Measurements from ENCODE around the gene TSPO2. TPM values are rescaled to one million over a fixed set of nuclear protein-coding genes. Genes with fewer than 3 reads are reported as not detected.

Gene TSPO2
- total and polyA plus RNA-seq, 9 of the 15 experiments (the other 6 are each of a cell fraction or from before 2014, with no cell fraction given) = not detected

DNA sequence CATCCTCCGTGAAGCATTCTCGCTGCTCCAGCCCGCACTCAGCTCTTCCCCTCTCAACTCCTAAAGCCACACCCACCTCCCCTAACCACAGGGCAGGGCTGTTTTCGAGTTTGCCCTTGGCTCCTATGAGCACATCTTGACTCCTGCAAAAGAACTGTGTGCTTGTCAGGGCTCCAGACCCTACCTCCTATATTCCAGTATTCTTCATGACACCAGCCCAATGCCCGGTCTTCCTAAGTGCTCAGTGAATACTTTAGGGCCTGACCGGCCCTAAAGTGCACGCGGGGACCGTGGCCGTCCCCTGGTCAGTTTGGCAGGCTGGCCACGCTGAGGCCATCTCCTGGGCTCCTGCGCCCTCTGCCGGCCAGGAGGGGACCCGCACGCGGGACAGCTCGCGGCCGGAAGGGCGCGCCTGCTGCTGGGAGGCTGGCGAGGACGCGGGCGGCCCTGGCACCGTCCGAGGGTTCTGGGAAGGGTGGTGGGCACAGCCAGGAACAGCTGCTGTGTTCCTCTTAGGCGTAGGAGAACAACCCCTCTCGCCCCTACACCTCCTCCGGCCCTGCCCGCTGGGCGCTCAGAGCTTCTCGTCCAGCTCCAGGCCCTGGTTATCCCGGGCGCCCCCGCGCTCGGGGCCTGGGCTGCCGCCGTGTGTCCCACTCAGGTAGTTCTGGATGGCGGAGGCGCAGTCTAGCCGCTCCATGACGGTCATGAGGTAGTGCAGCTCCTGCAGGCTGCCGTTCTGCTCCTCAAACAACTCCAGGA is 14.3 kb upstream of the TSPO2 start (continued):
- TF ChIP-seq, protein P1, sequence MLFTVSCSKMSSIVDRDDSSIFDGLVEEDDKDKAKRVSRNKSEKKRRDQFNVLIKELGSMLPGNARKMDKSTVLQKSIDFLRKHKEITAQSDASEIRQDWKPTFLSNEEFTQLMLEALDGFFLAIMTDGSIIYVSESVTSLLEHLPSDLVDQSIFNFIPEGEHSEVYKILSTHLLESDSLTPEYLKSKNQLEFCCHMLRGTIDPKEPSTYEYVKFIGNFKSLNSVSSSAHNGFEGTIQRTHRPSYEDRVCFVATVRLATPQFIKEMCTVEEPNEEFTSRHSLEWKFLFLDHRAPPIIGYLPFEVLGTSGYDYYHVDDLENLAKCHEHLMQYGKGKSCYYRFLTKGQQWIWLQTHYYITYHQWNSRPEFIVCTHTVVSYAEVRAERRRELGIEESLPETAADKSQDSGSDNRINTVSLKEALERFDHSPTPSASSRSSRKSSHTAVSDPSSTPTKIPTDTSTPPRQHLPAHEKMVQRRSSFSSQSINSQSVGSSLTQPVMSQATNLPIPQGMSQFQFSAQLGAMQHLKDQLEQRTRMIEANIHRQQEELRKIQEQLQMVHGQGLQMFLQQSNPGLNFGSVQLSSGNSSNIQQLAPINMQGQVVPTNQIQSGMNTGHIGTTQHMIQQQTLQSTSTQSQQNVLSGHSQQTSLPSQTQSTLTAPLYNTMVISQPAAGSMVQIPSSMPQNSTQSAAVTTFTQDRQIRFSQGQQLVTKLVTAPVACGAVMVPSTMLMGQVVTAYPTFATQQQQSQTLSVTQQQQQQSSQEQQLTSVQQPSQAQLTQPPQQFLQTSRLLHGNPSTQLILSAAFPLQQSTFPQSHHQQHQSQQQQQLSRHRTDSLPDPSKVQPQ (CRISPR knock-in tag; IDR thresholded peaks at IDR 0.05; ENCODE audit: borderline replicate concordance) = no peak
- TF ChIP-seq, protein P2, sequence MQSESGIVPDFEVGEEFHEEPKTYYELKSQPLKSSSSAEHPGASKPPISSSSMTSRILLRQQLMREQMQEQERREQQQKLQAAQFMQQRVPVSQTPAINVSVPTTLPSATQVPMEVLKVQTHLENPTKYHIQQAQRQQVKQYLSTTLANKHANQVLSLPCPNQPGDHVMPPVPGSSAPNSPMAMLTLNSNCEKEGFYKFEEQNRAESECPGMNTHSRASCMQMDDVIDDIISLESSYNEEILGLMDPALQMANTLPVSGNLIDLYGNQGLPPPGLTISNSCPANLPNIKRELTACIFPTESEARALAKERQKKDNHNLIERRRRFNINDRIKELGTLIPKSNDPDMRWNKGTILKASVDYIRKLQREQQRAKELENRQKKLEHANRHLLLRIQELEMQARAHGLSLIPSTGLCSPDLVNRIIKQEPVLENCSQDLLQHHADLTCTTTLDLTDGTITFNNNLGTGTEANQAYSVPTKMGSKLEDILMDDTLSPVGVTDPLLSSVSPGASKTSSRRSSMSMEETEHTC (IDR thresholded peaks at IDR 0.05) = no peak
- TF ChIP-seq, protein P3, sequence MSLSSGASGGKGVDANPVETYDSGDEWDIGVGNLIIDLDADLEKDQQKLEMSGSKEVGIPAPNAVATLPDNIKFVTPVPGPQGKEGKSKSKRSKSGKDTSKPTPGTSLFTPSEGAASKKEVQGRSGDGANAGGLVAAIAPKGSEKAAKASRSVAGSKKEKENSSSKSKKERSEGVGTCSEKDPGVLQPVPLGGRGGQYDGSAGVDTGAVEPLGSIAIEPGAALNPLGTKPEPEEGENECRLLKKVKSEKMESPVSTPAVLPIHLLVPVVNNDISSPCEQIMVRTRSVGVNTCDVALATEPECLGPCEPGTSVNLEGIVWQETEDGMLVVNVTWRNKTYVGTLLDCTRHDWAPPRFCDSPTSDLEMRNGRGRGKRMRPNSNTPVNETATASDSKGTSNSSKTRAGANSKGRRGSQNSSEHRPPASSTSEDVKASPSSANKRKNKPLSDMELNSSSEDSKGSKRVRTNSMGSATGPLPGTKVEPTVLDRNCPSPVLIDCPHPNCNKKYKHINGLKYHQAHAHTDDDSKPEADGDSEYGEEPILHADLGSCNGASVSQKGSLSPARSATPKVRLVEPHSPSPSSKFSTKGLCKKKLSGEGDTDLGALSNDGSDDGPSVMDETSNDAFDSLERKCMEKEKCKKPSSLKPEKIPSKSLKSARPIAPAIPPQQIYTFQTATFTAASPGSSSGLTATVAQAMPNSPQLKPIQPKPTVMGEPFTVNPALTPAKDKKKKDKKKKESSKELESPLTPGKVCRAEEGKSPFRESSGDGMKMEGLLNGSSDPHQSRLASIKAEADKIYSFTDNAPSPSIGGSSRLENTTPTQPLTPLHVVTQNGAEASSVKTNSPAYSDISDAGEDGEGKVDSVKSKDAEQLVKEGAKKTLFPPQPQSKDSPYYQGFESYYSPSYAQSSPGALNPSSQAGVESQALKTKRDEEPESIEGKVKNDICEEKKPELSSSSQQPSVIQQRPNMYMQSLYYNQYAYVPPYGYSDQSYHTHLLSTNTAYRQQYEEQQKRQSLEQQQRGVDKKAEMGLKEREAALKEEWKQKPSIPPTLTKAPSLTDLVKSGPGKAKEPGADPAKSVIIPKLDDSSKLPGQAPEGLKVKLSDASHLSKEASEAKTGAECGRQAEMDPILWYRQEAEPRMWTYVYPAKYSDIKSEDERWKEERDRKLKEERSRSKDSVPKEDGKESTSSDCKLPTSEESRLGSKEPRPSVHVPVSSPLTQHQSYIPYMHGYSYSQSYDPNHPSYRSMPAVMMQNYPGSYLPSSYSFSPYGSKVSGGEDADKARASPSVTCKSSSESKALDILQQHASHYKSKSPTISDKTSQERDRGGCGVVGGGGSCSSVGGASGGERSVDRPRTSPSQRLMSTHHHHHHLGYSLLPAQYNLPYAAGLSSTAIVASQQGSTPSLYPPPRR (CRISPR knock-in tag; IDR thresholded peaks at IDR 0.05; ENCODE audit: borderline replicate concordance) = no peak
- TF ChIP-seq, protein P4, sequence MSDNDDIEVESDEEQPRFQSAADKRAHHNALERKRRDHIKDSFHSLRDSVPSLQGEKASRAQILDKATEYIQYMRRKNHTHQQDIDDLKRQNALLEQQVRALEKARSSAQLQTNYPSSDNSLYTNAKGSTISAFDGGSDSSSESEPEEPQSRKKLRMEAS (CRISPR knock-in tag; IDR thresholded peaks at IDR 0.05) = peak; percentile 78
- TF ChIP-seq ZNF583 (CRISPR knock-in tag; IDR thresholded peaks at IDR 0.05) (no peak), ZNF354B (CRISPR knock-in tag; IDR thresholded peaks at IDR 0.05) (0 out of 2 replicates have a peak, but pooled peaks have one; percentile 28), ZBTB17 (CRISPR knock-in tag; IDR thresholded peaks at IDR 0.05) (0 out of 2 replicates have a peak, but pooled peaks have one; percentile 42), CBFA2T2 (conservative IDR thresholded peaks at IDR 0.05) (no peak), XRCC3 (IDR thresholded peaks at IDR 0.05) (no peak), KLF1 (tag; IDR thresholded peaks at IDR 0.05) (peak; percentile 75; the same call in 1 of the 2 replicates), LEF1 (IDR thresholded peaks at IDR 0.05) (peak; percentile 33; the same call in 1 of the 2 replicates), NFXL1 (CRISPR knock-in tag; IDR thresholded peaks at IDR 0.05) (no peak)
- TF ChIP-seq, protein P5, sequence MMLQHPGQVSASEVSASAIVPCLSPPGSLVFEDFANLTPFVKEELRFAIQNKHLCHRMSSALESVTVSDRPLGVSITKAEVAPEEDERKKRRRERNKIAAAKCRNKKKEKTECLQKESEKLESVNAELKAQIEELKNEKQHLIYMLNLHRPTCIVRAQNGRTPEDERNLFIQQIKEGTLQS (IDR thresholded peaks at IDR 0.05) = no peak
- TF ChIP-seq, protein P5 (CRISPR knock-in tag; conservative IDR thresholded peaks at IDR 0.05) = no peak
- TF ChIP-seq, protein P6, sequence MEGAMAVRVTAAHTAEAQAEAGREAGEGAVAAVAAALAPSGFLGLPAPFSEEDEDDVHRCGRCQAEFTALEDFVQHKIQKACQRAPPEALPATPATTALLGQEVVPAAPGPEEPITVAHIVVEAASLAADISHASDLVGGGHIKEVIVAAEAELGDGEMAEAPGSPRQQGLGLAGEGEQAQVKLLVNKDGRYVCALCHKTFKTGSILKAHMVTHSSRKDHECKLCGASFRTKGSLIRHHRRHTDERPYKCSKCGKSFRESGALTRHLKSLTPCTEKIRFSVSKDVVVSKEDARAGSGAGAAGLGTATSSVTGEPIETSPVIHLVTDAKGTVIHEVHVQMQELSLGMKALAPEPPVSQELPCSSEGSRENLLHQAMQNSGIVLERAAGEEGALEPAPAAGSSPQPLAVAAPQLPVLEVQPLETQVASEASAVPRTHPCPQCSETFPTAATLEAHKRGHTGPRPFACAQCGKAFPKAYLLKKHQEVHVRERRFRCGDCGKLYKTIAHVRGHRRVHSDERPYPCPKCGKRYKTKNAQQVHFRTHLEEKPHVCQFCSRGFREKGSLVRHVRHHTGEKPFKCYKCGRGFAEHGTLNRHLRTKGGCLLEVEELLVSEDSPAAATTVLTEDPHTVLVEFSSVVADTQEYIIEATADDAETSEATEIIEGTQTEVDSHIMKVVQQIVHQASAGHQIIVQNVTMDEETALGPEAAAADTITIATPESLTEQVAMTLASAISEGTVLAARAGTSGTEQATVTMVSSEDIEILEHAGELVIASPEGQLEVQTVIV (CRISPR knock-in tag; IDR thresholded peaks at IDR 0.05; ENCODE audit: borderline replicate concordance) = no peak

Data from K562 (cell line).